Measurements from ENCODE around the gene SCFD2.
"Not testable (repeated sequence)": the region's sequence is repeated elsewhere in the genome, so short reads cannot be mapped to it uniquely, and the experiment has no call there.

The SCFD2 gene

DNA sequence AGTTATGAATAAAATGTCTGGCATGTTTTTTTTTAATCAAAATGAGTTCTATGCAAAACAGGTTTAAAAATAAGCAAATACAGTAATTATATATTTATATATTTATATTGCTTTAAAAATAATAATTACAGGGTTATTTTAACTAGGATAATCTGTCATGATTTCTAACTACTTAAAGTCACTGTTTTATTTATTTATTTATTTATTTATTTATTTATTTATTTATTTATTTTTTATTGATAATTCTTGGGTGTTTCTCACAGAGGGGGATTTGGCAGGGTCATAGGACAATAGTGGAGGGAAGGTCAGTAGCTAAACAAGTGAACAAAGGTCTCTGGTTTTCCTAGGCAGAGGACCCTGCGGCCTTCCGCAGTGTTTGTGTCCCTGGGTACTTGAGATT is 129.2 kb downstream of the SCFD2 start:
- DNase-seq, result not testable (repeated sequence)

DNA sequence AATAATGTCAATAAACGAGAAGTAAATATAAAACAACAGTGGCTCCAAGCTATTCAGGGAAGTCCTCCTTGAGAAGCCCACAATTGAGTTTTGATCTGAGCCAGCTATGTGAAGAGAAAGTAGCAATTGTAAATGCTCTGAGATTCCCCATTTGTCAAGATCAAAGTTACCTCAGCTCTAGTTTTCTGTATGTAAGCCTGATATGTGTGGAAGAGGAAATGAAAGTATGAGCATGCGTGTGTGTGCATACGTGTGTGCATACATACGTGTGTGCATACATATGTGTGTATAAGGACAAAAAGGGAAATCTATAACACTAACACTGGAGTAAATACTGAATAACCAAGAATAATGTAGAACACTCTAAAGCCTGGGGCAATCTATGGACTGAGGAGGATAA is 130.3 kb downstream of the SCFD2 start:
- no peak for DNase-seq

DNA sequence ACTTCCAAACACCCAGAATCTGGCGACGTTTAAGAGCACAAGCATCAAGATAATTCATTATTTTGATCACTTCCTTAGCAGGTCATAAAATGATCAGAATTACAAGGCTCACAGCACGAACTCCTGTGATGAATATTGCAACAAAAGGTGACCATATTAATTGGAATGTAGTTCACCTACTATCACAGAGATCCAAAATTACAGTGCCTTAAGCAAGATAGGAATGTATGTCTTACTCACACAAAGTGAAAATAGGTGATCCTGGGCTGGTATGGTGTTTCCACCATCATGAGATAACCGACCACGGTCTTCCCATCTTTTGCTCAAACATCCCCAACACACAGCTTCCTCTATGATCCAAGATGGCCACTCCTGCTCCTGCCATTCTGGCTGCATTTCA is 131.2 kb downstream of the SCFD2 start:
- DNase-seq, result no peak

DNA sequence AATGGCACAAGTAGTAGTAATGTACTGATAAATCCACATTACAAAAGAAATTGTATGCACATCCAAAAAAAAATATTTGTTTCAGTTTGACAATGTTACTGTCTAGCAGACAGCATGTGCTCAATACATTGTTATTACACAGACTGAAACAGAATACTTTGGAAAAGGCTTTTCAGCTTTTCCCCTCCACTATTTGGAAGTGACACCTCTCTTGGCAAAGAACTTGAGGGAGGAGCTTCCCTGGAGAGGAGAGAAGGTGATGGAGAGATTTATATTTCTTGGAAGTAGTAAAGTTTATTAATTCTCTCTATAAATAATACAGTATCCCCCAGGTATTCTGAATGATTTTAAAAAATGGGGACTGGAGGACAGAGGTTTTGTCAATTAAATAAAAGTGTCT is 131.8 kb downstream of the SCFD2 start:
- DNase-seq, result no peak

DNA sequence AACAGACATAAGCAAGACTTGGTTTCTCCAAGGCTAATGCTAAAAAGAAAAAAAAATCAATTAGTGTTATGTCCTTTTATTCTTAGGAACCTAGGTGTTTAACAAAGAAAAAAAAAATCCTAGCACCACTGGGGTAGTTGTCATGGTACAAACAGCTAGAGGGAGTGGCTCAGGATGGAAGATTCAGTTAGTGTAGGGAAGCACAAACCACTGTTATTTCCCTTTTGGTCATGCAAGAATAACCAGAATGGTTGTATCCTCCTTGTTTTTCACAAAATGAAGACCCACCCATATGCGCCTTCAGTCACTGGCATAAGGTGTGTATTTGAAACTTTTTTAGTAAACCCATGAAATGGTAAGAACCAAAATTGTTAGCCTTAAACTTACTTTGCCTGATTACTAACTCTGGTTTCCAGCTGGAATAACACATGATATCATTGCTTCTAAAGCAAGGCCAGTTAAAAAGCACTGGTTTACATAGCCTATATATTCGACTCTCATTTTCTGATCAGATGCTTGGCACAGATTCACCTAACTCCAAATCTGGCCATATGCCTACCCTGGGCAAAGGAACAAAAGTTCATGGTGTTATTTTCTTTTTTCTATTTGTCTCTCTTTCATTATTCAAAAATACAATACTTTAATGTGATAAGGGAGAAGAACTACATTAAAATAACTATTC is 132.6 kb downstream of the SCFD2 start:
- no peak for DNase-seq

DNA sequence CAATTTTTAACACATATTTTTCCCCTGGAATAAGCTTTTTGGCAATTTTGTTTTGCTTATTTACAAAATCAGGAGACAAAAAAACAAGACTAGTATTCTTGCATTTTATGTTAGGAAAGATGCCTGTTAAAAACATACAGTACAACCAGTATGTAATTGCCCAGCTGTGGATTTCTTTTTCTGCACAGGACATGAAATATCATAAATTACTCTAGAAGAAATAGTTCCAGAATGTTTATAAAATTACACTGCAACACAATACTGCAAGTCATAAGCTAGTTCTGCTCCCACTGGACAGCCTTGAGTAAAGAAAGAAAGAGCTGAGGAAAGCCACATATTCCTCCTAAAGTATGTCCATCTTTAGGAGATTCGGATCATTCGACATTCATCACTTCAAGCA is 133.5 kb downstream of the SCFD2 start:
- DNase-seq, result no peak

DNA sequence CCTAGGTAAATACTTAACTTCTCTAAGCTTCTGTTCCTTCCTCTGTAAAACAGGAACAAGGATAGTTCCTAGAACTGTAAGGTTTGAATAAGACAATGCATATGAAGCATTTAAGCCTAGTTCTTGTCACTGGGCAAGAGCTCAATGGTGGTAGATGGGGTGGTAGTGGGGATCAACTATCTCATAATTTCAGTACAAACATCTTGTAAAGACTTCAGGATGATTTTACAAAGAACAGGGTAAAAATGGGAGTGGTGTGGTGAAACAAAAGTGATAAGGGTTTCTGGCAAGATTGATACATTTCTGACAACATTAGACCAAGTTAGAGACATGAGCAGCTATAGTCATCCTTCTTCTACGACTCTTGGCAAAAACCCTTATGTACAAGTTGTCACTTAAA is 137.8 kb downstream of the SCFD2 start:
- no peak for DNase-seq

DNA sequence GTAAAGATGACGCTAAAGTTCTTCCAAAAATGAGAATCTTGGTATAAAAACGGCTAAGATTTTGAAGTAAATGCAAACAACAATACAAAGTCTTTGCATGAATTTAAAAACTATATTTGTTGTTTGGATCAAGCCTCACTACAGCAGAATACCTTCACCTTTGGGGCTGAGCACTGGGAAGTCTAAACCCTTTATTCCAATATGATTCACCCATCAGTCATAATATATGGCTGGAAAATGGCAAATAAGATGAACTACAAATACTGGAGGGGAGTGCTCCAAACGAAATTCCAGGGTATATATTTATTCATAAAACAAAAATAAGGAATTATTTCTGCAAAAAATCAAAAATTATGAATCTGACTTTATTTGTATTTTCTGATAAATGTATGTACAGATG is 138.4 kb downstream of the SCFD2 start:
- no peak for DNase-seq

DNA sequence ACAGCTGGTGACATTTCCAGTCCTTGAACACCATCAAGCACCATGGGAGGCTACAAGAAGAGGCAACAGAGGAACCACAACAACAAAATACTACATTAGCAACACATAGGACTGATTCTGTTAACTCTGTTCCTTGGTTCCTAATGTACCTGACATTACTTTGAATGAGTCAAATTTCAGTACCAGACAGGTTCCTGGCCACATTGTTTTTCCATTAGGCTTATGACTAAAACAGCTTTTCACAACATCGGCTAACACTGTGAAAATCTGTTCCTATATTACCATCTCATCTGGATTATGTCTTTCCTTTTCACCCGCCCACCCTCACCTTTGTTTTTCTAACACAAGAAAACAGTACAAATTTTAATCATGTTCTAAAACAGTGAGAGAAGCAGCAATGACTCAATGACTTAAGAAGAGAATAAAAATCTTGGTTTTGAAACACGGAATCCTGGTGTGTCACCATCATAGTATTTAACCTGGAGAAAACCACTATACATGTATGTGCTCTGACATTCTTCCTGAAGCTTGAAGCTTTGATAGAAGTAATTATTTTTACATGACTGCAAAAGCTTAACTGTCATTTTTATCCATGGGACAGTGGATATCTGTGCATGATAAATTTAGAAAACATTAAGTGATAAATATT is 143.9 kb downstream of the SCFD2 start:
- no peak for DNase-seq

DNA sequence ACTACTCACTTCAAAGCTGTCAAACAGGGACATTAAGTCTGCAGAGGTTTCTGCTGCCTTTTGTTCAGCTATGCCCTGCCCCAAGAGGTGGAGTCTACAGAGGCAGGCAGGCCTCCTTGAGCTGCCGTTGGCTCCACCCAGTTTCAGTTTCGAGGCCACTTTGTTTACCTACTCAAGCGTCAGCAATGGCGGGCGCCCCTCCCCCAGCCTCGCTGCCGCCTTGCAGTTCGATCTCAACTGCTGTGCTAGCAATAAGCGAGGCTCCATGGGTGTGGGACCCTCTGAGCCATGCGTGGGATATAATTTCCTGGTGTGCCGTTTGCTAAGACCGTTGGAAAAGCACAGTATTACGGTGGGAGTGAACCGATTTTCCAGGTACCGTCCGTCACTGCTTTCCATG is 146.7 kb downstream of the SCFD2 start:
- DNase-seq, result not testable (repeated sequence)

DNA sequence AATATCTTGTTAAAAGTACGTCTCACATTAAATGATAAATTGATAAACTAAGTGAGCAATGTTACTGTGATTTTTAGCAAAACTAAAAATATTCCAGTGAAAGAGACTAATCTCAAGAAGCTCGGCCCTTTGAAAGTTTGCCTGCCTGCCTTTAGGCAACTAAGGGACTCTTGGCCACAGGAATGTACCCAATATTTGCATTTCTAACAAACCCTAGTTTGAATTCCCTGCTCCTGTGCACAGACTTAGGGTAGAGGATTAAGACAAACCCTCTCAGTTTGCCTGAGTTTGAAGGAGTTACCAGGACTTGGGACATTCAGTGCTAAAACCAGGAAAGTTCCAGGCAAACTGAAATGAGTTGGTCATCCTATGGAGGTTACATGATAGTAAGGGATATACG is 157.1 kb downstream of the SCFD2 start:
- no peak for DNase-seq

DNA sequence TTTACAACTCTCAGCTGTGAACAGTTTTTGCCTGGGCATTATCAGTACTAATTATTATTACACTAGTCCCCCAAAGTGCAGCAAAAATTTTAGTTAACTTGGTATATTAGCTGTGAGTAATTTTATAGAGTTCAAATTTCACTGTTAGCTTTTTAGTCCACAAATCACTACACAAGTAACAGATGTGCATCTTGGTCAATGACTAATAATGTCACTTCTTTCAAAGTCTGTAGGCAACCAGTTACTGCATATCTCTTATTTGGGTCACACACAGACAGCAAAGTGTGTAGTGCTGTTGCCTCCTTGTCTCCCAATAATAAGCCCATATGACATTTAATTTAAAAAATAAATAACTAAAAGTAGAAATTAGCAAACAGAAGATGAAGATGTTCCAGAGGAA is 159.9 kb downstream of the SCFD2 start:
- DNase-seq, result no peak

DNA sequence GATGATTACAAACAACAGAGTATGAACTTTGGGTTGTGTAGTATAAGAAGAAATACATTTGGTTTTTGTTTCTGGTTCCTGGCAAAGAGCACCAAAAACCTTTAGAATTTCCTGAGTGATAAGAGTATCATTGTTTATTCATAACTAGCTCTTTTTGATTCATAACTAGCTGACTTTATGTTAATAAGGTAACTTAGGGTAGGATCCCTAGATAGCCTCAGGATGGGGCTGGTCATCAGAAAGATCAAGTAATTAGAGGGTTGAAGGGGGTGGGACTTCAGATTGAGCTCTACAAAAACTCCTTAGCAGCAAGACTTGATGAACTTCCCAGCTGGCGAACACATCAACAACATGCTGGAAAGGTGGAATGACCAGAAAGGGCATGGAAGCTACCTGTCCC is 166.5 kb downstream of the SCFD2 start:
- no peak for DNase-seq

DNA sequence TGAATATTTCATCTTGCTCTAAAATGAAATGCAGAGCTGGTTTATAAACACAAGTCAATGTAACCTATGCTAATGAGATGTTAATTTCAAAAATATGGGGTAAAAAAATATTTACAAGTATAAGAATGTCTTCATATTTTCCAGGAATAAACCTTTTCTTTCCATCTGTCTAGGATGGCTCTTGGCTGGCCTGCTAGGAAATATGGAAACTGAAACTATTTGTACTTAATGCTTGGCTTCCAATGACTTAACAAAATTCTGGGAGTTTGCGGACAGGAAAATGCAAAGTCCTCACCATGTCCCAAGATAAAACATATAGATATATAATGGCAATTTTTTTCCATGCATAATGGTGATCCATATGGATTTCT is 168.1 kb downstream of the SCFD2 start:
- DNase-seq, result no peak

DNA sequence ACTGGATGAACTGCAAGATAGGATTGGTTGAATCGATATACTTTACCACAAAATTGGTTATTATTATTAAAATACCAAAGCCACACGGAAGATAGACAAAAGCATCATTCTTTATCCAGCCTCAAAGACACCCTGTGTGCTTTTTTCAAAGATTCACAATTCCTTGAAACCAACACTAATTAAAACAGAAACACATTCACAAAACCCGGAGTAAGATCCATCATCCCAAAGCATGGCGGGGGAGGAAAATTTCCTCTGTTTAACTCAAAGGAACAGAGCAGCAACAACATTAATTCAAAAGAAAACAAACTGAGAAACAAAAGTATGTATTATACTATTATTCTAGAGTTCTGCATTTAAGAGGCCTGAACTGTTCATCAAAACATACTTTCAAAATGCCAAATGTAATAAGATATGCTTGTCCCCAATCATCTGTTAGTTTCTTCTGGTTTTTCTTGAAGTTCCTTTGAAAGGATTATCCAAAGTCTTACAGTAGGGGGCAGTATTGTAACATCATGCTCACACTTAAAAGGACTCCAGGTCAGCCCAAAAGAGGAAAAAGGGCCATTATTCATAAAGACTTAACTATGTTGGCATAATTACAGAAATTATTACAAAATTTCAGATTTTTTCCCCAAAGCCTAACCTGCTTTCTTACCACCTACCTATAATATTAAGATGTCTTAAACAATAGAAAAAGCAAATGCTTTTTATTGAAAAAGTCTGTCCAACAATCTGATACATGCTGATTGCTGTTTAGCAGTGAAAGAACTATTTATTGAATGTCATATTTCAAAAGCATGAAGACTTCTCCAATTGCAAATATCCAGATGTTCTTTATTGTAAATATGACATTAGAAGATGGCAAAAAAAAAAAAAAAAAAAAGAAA is 168.7 kb downstream of the SCFD2 start:
- peak; percentile 64 to 70 for DNase-seq

DNA sequence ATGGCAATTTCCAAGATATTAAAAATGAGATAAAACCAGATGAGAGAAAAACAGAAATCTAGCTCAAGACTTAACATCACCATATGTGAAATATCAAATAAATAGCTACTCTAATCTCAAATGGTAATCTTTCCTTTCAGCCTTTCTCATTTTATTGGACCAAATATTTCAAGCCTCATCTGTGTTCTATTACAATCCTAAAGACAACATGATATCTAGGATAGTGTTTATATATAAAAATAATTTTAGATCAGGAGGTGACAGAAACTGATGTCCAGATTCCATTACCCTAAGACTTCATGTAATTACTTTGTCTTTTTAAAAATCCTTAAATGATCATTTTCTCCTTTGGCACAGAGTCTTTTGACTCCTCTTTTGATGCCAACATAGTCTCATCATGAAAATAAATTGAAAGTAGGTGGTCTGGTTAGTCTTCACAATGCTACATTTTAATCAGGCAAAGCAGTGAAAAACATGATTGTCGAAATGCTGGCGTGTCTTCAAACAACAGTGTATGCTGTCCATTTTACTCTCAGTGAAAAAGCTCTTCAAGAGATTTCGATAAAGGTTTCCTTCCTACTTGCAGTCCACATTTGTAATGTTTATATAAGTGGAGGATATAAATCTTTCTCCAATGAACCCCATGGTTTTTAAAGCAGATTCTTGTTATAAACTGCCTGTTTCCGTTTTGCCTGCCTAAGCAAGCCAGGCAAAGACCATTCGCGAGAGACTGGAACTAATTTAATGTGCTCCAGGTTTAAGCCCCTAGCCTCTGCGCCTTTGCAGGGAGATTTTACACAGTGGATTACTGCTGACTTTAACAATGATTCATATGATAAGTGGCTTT is 169.8 kb downstream of the SCFD2 start:
- DNase-seq, result no peak

DNA sequence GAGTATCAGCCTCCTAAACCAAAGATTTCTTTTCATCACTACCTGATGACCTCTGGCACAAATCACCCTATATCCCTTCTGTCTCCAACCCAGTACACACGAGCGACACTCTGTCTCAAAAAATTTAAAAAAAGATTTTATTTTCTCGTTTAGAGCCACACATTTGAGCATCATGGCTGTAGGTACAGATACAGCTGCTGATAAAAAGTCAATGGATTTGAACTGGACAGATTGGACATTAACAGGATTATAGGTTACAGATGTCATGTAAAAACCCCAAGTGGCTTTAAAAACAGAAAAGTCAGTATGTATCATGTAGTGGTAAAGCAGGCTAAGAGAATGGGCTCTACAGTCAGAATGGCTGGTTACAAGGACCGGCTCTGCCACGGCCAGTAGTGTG is 171.1 kb downstream of the SCFD2 start:
- no peak for DNase-seq

DNA sequence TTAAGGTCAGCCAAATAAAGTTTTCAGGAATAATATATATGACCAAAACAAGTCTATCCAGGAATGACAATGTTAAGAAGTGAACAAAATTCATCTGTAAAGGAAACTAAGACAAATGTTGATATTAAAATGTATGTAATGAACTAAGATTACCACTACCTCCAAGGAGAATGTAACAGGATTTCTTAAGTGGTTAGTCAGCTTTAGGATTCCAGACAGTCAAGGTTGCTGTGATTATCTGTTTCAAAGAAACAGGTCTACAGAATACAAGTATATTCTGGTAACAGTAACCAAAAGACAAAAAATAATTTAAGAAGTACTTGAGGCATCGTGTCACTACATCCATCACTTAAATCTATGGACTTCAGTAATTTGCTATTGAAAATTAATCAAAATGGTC is 172.8 kb downstream of the SCFD2 start:
- DNase-seq, result no peak

DNA sequence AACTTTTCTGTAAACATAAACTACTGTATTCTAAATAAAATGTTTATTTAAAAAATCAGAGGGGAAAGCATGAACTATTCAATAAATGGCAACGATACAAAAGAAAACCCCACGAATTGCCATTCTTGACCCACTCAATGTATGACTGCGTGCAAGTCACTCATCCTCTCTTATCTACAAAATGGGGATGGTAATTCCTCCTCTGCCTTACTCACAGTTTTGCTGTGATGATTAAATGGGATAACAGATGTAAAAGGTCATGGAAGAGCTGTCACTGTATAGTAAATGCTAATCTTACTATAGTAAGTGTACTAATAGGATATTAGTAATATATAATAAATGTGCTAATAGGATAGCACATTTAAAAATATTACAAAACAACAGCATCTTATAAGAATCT is 173.4 kb downstream of the SCFD2 start:
- DNase-seq, result no peak

DNA sequence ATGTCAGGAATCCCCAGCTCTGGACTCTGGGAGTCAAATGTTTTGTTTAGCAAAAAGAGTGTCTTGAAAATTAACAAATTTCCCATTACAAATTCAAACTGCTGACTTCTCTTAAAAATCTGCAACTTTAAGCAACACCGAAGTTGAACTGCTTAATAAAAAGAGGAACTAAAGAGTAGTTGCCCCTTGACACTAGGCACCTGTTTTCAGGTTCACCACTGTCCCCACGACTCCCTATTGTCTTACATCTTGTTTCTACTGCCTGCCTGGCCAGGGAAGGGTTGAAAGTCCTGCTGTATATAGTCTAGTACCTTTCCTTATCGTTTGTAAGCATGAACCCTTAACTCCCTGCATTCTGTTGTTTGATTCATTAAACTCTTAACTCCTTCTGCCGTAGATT is 173.9 kb downstream of the SCFD2 start:
- no peak for DNase-seq

DNA sequence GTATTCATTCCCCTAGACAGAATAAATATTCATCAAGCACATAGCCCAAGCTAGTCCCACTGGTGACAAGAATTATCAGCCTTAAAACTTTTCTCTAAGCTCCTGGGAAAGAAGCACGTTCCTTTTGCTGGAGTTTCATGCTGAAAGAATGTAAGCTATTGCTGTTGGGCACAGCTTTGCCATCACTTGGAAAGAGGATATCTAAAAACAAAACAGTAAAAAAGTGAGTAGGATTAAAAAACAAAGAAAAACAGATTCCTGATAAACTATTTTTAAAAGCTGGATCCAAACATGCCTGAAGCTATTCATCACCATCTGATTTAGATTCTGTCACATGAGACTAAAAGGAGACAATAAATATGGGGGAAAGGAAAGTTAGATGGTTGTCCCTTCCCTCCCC is 176.8 kb downstream of the SCFD2 start:
- no peak for DNase-seq

DNA sequence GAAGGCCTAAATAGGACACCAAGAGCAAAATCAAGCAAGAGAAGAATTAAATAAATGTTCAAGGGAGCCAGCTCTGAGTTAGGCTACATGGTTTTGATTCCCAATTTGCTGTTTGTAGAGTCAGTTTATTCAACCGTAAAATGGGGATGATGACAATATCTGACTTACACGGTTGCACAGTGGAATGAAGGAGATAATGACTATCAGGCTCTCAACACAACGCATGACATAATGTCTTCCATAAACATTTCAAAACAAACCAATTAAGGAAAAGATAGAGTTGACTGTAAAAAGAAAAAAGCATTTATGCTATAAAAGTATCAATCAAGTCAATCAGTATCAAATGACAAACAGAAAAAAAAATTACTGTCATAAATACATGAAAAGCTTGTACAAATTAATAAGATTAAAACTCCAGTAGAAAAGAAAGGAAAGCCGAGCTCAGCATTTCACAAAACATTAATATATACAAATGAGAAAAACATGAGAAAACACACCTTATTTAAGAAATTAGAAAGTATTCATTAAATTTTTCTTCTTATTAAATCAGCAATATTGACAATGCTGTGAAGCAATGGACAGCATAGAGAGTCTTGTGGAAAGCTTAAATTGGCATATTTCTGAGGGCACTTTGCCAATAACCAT is 179.0 kb downstream of the SCFD2 start:
- DNase-seq, result peak in 1 of 2 experiments; percentile 42
